CD4-positive, alpha-beta T cell treated with Interleukin-6 at 100 ng/mL for 8 hours (primary cell): ENCODE data around the gene ANKRD13D.

Experiments used
- DNase-seq: peaks from one replicate; pipeline ENCODE4 v3.0.0-alpha.2; 2020; ENCODE audit warnings: mixed read lengths, low spot score

ANKRD13D gene

DNA sequence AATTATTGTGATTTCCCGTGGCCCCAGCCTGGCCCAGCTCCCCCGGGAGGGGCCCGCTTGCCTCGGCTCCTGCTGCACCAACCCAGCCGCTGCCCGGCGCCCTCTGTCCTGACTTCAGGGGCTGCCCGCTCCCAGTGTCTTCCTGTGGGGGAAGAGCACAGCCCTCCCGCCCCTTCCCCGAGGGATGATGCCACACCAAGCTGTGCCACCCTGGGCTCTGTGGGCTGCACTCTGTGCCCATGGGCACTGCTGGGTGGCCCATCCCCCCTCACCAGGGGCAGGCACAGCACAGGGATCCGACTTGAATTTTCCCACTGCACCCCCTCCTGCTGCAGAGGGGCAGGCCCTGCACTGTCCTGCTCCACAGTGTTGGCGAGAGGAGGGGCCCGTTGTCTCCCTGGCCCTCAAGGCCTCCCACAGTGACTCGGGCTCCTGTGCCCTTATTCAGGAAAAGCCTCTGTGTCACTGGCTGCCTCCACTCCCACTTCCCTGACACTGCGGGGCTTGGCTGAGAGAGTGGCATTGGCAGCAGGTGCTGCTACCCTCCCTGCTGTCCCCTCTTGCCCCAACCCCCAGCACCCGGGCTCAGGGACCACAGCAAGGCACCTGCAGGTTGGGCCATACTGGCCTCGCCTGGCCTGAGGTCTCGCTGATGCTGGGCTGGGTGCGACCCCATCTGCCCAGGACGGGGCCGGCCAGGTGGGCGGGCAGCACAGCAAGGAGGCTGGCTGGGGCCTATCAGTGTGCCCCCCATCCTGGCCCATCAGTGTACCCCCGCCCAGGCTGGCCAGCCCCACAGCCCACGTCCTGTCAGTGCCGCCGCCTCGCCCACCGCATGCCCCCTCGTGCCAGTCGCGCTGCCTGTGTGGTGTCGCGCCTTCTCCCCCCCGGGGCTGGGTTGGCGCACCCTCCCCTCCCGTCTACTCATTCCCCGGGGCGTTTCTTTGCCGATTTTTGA is 3.3 kb upstream of the ANKRD13D start:
- no peak for DNase-seq

DNA sequence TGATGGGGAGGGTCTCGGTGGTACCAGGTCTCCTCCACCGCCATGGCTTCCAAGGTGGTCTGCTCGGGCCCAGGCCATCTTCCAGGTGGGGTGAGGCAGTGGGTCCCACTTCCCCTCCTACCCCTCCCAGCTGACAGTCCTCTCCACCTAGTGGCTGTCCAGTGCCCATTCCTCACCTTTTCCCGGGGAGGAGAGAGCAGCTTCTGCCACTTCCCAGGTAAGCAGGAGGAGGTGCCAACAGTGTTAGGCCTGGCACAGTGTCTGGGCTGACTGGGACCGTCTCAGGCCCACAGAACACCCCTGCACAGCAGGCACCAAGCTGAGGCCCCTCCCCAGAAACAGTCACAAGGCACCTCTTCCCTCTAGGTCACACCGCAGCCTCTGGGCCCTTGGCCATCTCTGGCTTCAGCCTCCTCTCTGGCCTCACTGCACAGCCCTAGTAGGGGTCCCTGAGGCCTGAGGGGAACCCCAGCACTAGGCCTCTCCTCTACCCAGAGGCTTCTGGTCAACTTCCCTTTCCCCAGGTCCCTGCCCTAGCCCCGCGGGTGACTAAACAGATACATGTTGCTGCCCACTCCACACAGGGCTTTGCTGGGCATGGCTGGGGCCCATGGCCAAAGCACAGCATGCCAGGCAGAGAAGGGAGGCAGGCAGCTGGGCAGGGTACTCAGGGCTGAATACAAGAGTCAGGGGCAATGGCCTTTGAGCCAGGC is 2.3 kb upstream of the ANKRD13D start:
- no peak for DNase-seq

DNA sequence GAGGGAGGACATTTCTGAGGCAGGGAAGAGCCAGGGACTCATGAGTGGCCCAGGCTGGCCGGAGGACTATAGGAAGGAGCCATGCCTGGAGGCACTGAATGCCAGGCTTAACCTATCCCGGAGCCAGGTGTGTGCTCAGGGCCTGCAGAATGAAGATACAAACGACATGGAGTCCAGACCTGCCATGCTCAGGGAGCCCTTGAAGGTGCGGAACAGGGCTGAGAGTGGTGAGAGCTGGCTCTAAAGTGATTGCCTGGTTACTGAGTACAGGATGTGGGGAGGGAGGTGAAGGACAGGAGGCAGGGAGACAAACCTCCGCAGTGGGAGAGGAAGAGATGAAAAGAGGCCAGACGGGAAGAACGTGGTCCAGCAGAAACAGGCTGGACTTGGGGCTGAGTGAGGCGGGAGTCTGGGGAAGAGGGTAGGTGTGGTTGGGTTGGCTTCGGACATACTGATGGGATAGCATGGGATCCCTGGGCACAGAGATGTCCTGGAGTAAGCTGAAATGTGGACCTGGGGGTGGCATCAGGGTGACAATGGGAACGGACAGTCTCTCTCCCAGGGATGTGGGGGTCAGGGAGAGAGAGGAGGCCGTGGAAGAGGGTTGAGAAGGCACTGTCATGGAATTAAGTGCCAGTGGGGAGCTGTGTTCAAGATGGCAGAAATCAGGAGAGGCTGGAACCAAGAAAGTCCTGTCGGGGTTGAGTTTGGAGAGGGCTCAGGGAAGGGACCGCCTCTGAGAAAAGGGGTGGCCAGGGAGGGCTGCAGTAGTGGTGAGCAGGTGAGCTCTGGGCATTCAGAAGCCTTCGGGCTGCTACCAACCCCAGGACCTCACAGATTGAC is 1.5 kb upstream of the ANKRD13D start:
- DNase-seq = peak; percentile 56

DNA sequence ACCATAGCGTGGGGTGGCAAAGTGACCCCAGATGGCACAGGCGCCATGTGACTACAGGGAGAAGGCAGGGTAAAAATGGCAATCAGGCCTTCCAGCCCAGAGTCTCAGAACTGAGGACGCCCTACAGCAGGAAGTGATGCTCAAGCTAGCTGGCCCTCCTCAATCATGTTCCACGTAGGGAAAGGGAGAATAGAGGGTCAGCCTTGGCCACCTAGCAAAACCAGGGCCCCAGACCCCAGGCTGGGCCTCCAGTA is 978 bp upstream of the ANKRD13D start:
- DNase-seq = no peak

DNA sequence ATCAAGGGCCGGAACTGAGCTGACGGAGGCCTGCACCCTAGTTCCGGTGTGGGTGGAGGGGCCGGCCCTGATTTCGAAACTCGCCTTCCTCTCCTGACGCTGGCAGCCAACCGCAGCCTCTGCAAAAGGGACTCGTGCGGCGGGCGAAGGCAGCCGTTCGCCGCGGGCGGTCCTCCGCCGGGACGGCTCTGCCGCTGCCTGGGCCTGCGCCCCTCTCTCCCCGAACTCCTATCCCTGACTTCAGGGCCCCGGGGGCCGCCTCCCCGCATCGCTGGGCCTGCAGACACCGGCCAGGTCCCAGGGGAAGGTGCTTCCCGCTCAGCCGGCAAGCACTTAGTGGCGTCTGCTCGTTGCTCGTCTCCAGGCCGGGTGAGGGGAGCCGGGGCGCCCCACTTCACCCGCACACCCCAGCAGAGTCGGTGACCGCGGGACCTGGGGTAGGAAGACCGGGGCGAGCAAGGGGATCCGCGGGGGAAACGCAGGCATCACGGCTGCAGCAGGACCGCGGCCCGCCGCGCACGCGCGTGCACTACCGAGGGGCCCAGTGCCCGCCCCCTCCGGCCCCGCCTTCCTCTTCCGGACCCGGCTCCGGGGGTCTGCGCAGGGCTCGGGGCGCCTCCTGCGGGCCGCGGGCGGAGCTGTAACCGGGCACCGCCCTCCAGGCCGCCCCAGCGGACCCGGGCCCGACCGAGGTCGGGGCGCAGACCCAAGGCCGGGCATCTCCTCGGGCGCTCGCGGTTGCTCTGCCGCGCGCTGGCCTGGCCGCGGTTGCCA is 464 bp upstream of the ANKRD13D start:
- peak; percentile 88 for DNase-seq

DNA sequence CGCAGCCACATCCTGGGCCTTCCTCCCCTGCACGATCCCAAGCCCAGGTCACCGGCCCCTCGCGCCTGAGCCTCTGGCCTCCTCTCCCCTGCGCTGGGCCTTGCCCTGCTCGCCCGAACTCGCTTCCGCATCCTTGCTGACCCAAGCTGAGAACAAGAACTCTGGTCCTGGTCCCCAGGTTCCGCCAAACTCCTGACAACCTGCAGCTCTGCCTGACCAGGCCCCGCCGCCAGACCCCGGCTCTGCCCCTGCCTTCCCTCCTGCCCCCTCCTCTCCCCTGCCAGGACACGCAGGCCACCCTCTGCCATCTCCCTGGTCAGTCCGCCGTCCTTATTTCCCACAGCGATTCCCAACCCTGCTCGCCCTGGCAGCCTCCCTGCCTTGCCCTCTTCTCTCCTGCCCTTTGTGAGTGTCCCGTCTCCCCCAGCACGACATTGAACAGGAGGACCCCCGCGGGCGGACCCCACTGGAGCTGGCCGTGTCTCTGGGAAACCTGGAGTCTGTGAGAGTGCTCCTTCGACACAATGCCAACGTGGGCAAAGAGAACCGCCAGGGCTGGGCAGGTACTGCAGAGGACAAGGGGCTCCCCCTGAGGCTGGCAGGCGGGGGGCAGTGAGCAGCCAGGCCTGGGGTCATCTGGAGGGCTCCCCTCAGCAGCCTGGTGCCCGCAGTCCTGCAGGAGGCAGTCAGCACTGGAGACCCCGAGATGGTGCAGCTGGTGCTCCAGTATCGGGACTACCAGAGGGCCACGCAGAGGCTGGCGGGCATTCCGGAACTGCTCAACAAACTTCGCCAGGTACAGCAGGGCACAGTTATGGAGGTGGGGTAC is 762 bp downstream of the ANKRD13D start:
- DNase-seq = no peak

DNA sequence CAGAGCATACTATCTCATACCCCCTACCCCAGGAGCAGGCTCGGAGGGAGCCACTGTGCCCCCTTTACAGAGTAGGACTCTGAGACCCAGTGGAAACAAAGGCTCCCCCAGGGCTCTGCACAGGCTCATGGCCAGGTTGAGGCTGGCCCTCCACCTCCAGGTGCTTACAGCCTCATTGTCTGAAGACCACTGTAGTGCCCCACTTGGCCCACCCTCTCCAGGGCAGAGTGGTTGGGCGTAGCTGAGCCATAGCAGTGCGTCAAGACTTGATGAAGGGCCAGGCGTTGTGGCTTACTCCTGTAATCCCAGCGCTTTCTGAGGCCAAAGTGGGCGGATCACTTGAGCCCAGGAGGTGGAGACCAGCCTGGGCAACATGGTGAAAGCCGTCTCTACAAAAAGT is 1.7 kb downstream of the ANKRD13D start:
- no peak for DNase-seq

DNA sequence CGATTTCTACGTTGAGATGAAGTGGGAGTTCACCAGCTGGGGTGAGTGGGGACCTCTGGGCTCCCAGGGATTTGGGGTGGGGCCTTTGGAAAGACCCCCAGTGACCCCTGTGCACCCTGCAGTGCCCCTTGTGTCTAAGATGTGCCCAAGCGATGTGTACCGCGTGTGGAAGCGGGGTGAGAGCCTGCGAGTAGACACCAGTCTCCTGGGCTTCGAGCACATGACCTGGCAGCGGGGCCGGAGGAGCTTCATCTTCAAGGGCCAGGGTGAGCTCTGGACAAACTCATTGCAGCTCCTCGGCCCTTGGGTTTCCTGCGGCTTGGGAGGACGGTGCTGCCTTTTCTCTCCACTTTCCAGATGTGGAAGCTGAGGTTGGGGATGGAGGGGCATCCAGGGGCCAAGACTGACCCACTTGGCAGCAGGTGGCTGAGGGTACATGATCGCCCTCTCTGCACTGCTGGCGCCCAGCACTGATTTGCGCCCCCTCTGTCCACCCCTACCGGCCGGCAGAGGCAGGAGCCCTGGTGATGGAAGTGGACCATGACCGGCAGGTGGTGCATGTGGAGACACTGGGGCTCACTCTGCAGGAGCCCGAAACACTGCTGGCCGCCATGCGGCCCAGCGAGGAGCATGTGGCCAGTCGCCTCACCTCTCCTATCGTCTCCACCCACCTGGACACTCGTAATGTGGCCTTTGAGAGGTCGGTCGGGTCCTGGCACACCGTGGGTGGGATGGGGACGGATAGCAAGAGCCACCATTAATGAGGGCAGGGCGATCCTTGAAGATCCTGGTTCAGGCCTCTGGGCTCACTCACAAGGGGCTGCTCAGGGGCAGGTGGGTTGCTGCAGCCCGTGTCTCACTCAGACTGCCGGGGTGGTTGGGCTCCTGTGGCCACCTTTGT is 2.6 kb downstream of the ANKRD13D start:
- DNase-seq = no peak

DNA sequence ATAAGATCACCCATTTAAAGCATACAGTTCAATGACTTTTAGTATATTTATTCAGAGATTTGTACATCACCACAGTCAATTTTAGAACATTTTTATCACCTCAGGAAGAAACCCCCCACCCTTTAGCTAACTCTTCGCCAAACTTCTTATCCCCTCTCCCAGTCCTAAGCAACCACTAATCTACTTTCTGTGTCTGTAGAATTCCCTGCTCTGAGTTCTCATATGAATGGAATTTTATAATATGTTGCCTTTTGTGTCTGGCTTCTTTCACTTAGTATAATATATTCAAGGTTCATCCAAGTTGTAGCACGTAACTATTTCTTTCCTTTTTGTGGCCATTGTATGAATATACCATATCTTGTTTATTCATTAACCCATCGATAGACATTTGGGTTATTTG is 3.6 kb downstream of the ANKRD13D start:
- no peak for DNase-seq

DNA sequence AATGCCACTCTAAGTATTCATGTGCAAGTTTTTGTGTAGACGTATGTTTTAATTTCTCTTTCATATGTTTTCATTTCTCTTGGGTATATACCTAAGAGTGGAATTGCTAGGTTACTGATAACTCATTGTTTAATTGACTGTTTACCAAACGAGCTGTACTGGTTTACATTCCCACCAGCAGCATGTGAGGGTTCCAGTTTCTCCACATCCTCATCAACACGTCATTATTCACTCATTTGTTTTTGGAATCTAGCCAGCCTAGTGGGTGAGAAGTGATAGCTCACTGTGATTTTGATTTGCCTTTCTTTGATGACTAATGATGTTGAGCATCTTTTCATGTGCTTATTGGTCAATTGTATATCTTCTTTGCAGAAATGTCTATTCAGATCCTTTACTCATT is 4.0 kb downstream of the ANKRD13D start:
- peak; percentile 54 for DNase-seq

DNA sequence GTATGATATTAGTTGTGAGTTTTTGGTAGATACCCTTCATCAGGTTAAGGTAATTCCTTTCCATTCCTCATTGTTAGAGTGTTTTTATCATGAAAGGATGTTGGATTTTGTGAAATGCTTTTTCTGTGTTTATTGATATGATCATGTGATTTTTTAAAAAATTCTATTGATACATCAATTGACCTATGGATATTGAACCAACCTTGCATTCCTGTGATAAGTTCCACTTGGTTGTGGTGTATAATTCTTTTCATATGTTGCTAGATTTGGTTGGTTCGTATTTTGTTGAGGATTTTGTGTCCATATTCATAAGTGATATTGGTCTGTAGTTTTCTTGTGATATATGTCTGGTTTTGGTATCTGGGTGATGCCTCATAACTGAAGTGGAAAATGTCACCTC is 6.7 kb downstream of the ANKRD13D start:
- DNase-seq = no peak

DNA sequence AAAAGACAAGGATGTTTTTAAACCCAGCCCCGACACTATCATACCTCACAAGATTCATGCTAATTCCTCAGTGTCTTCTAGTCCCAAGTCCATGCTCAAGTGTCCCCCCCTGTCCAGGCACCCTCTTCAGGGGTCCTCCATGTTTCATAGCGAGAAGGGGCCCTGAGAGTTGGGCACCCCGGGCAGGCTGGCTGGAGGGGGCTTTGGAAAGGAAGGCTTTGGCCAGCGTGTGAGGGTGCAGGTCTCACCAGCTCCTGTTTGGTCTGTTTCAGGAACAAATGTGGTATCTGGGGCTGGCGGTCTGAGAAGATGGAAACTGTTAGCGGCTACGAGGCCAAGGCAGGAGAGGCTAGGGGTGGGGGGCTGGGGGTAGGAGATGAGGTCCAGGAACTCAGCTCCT is 9.7 kb downstream of the ANKRD13D start:
- DNase-seq = no peak

DNA sequence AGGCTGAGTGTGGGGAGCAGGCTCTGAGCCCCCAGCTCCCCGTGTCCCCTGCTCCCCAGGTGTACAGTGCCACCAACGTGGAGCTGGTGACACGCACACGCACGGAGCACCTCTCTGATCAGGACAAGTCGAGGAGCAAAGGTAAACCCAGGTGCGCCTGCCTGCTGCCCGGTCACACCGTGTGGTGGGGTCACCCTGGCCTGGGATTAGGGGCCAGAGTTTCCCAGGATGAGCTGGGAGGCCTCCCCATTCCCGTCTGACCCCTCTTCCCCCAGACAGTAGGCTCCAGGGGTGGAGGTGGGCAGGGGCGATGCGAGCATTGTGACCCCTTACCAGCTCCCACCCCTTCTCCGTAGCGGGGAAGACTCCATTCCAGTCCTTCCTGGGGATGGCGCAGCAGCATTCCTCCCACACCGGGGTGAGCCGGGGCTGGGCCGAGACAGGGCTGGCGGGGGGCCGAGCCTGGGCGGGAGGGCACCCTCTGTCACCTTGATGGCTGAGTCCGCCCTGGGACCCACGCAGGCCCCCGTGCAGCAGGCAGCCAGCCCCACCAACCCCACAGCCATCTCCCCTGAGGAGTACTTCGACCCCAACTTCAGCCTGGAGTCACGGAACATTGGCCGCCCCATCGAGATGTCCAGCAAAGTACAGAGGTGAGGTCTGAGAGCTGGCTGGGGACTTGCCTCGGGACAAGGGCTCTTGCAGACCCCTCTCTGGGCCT is 10.5 kb downstream of the ANKRD13D start:
- no peak for DNase-seq

DNA sequence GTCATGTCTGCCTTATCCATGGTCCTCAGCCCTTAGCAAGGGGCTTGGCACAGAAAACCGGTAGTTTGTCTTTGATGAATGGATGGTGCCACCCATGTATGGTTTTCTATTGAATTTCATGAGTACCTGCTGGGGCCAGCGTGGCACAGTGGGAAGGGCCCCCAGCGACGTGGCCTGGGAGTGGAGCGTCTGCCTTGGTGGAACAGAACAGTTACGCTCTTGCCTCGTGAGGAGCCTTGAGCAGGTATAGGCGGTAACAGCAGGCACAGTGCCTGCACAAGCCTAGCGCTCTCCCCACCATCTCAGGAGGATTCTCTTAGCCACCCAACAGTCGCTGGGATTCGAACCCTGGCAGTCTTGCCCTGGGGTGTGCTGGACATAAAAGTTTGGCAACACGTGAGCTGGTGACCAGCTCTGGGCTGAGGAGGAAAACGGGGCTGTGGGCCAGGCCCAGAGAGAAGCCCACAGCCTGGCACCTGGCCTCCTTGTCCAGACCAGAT is 11.2 kb downstream of the ANKRD13D start:
- DNase-seq = no peak

DNA sequence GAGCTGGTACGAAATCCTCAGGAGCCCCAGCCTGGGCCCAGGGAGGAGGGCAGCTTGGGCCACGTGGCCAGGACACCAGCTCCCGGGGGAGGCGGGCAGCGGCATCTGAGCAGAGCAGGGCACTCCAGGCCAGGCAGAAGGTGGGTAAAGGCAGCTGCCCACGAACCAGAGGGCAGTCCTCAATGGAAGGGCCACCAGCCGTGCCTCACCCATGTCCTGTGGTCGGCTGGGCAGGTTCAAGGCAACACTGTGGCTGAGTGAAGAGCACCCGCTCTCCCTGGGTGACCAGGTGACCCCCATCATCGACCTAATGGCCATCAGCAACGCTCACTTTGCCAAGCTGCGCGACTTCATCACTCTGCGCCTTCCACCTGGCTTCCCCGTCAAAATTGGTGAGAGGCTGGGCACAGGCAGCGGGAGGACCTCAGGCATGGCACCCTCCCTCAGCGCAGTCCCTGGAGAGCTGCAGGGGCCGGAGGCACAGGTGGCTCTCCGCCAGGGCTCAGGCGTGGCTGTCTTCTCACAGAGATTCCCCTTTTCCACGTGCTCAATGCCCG is 11.7 kb downstream of the ANKRD13D start:
- no peak for DNase-seq

DNA sequence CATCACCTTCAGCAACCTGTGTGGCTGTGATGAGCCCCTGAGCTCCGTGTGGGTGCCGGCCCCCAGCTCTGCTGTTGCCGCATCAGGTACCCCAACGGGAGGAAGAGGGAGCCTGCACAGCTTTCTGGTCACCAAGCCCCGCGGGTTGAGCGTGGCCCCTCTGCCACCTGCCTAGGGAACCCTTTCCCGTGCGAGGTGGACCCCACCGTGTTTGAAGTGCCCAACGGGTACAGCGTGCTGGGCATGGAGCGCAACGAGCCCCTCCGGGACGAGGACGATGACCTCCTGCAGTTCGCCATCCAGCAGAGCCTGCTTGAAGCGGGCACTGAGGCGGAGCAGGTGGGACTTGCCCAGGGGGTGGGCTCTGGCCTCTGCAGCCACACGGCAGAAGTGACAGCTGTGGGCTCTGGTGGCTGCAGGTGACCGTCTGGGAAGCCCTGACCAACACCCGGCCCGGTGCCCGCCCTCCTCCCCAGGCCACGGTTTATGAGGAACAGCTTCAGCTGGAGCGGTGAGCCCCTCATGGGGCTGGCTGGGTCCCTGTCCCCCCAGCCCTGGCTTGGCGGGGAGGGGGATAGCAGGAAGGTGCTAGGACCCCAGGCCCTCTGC is 12.3 kb downstream of the ANKRD13D start:
- DNase-seq = no peak

DNA sequence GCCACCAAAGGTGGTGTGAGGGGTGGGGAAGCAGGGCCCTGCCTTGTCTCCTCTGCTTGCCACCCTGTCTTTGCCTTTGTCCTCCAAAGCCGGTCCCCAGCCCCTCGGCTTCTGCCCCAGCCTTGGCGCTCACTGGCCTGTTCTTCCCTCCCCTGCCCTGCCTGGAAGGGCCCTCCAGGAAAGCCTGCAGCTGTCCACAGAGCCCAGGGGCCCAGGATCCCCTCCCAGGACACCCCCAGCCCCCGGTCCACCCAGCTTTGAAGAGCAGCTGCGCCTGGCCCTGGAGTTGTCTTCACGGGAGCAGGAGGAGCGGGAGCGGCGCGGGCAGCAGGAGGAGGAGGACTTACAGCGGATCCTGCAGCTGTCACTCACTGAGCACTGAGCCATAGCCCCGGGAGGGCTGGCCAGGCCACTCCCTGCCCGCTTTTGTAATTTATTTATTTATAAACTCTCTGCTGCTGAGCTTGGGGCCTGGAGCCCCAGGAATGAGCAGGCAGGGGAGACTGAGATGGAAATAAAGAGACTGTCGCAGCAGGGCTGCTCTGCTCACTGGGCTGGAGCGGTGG is 12.9 kb downstream of the ANKRD13D start:
- DNase-seq = no peak

DNA sequence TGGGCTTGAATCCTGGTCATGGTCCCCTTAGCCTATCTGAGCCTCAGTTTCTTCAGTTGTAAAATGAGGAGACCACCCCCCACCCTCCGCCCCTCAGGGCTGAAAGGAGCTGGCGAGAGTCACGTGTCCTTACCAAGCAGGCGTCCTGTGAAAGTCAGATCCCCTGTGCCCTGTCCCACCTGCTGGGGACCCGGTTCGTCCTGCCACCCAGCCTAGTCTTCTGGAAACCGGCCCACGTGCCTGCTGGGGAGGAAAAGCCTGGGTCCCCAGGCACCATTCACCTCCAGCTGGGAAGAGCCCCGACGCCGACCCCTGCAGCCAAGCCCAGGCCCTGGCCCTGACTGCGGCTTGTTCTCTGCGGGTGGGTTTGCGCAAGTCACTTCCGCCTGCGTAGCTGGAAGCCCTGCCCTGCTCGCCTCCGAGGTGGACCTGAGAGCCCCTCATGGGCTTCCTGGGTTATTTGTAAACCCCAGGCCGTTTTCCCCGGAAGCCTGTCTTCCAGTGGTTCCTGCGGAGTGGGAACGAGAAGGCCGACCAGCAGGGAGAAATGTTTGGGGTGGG is 13.5 kb downstream of the ANKRD13D start:
- no peak for DNase-seq
